ENCODE results near the gene SEMA4F. TPM values are rescaled to one million over a fixed set of nuclear protein-coding genes. Genes with fewer than 3 reads are reported as not detected.

SEMA4F gene
- total RNA-seq, 1 donor from 2014 or later, result 3.5 TPM

GRCh38 chr2:74655579-74655978 lies 1.5 kb downstream of the SEMA4F start:
- no peak for TF ChIP-seq EZH2phosphoT487 (IDR thresholded peaks at IDR 0.05)
- TF ChIP-seq EZH2 (IDR thresholded peaks at IDR 0.05), result no peak
- TF ChIP-seq, protein P1, sequence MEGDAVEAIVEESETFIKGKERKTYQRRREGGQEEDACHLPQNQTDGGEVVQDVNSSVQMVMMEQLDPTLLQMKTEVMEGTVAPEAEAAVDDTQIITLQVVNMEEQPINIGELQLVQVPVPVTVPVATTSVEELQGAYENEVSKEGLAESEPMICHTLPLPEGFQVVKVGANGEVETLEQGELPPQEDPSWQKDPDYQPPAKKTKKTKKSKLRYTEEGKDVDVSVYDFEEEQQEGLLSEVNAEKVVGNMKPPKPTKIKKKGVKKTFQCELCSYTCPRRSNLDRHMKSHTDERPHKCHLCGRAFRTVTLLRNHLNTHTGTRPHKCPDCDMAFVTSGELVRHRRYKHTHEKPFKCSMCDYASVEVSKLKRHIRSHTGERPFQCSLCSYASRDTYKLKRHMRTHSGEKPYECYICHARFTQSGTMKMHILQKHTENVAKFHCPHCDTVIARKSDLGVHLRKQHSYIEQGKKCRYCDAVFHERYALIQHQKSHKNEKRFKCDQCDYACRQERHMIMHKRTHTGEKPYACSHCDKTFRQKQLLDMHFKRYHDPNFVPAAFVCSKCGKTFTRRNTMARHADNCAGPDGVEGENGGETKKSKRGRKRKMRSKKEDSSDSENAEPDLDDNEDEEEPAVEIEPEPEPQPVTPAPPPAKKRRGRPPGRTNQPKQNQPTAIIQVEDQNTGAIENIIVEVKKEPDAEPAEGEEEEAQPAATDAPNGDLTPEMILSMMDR (IDR thresholded peaks at IDR 0.05), result no peak
- Histone ChIP-seq H3K4me1 (no peaks in the 10 kb centered on the region), H3K9ac (no peak overlapping the region), H3K79me2 (ENCODE audit: low read depth) (no peaks in the 10 kb centered on the region), H3F3A (ENCODE audit: low read depth) (no peaks in the 10 kb centered on the region), H3K9me3 (ENCODE audit: low read depth) (no peaks in the 10 kb centered on the region), H4K20me1 (ENCODE audit: low read depth) (no peaks in the 10 kb centered on the region), H3K4me2 (no peak overlapping the region), H3K4me3 (no peak overlapping the region), H3K27me3 (peaks cover 23% of the 10 kb centered on the region), H2AFZ (replicated peaks) (no peak overlapping the region), H3K27ac (no peak overlapping the region), H3K36me3 (no peaks in the 10 kb centered on the region)
- Mint-ChIP-seq H3K4me1 (peaks cover 4% of the 10 kb centered on the region), H3K9me3 (no peaks in the 10 kb centered on the region), H3K27me3 (ENCODE audit: insufficient read depth, low read depth) (peaks cover 2% of the 10 kb centered on the region), H3K4me3 (peak overlapping the region; percentile 84), H3K36me3 (peaks cover 5% of the 10 kb centered on the region), H3K27ac (no peak overlapping the region)
- no peak for DNase-seq (ENCODE audit: low spot score)

GRCh38 chr2:74658516-74658915 lies 4.5 kb downstream of the SEMA4F start:
- TF ChIP-seq, protein P1 (IDR thresholded peaks at IDR 0.05), result no peak
- TF ChIP-seq EZH2phosphoT487 (IDR thresholded peaks at IDR 0.05), result no peak
- H3K4me3 ChIP-seq, result no peak overlapping the region
- no peaks in the 10 kb centered on the region for H3K9me3 ChIP-seq (ENCODE audit: low read depth)
- no peaks in the 10 kb centered on the region for H3K79me2 ChIP-seq (ENCODE audit: low read depth)
- no peaks in the 10 kb centered on the region for H3K36me3 ChIP-seq
- H3F3A ChIP-seq (ENCODE audit: low read depth), result no peaks in the 10 kb centered on the region
- no peak overlapping the region for H3K27ac ChIP-seq
- DNase-seq (ENCODE audit: low spot score), result no peak
- peaks cover 5% of the 10 kb centered on the region for H3K36me3 Mint-ChIP-seq
- no peaks in the 10 kb centered on the region for H4K20me1 ChIP-seq (ENCODE audit: low read depth)
- no peak overlapping the region for H3K4me3 Mint-ChIP-seq
- H3K4me1 Mint-ChIP-seq, result peaks cover 7% of the 10 kb centered on the region
- no peaks in the 10 kb centered on the region for H3K4me1 ChIP-seq
- H3K4me2 ChIP-seq, result no peak overlapping the region
- H3K27me3 ChIP-seq, result peaks cover 23% of the 10 kb centered on the region
- H3K9me3 Mint-ChIP-seq, result no peaks in the 10 kb centered on the region
- H2AFZ ChIP-seq (replicated peaks), result no peak overlapping the region
- H3K27ac Mint-ChIP-seq, result no peak overlapping the region
- peaks cover 2% of the 10 kb centered on the region for H3K27me3 Mint-ChIP-seq (ENCODE audit: insufficient read depth, low read depth)
- H3K9ac ChIP-seq, result no peak overlapping the region

DNA sequence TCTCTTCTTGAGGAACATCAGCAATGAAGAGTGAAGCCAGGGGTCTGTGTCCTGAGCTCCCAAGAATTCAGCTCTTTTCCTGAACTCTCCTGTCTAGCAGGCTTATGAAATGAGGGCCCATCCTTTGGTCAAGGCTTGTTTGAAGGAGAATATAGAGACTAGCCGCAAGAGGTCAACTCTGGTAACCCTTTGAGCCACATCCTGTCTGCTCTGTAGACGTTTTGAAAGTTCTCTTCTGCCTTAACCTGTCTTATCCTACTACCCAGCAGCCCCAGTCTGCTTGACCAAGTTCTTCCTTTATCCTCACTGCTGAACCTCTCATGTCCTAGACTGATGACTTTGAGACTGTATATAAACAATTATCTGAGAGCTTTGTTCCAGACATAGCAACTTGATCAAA lies 5.4 kb downstream of the SEMA4F start:
- no peak for DNase-seq (ENCODE audit: low spot score)
- no peaks in the 10 kb centered on the region for H4K20me1 ChIP-seq (ENCODE audit: low read depth)
- TF ChIP-seq, protein P1 (IDR thresholded peaks at IDR 0.05), result no peak
- TF ChIP-seq EZH2 (IDR thresholded peaks at IDR 0.05), result no peak
- no peak for TF ChIP-seq EZH2phosphoT487 (IDR thresholded peaks at IDR 0.05)
- H3K79me2 ChIP-seq (ENCODE audit: low read depth), result no peaks in the 10 kb centered on the region
- Mint-ChIP-seq H3K4me1 (peaks cover 9% of the 10 kb centered on the region), H3K4me3 (no peak overlapping the region), H3K36me3 (peaks cover 5% of the 10 kb centered on the region), H3K27ac (no peak overlapping the region), H3K27me3 (ENCODE audit: insufficient read depth, low read depth) (peaks cover 2% of the 10 kb centered on the region), H3K9me3 (no peaks in the 10 kb centered on the region)
- H3K4me2 ChIP-seq, result no peak overlapping the region
- peaks cover 21% of the 10 kb centered on the region for H3K27me3 ChIP-seq
- H3F3A ChIP-seq (ENCODE audit: low read depth), result no peaks in the 10 kb centered on the region
- H3K27ac ChIP-seq, result no peak overlapping the region
- H3K36me3 ChIP-seq, result no peaks in the 10 kb centered on the region
- no peak overlapping the region for H2AFZ ChIP-seq (replicated peaks)
- no peaks in the 10 kb centered on the region for H3K4me1 ChIP-seq
- H3K4me3 ChIP-seq, result no peak overlapping the region
- no peaks in the 10 kb centered on the region for H3K9me3 ChIP-seq (ENCODE audit: low read depth)
- no peak overlapping the region for H3K9ac ChIP-seq

Data from neural progenitor cell (in vitro differentiated cells).